Neuronal stem cell (in vitro differentiated cells): ENCODE data around the gene TBRG4.

ENCODE experiments used
- DNase-seq: peaks from one replicate; pipeline ENCODE4 v3.0.0-alpha.2; 2013; ENCODE audit warnings: low spot score
- H2AFZ ChIP-seq: one replicate; pipeline ENCODE4 v1.6.1; 2013; ENCODE audit warnings: mild to moderate bottlenecking, low read length, inconsistent platforms
- H2AK5ac ChIP-seq: 2 replicates; pipeline ENCODE4 v1.6.1; 2013; ENCODE audit warnings: low read depth, mild to moderate bottlenecking, inconsistent platforms, low read length, moderate library complexity, mixed read lengths
- H2BK120ac ChIP-seq: 2 replicates; pipeline ENCODE4 v1.6.1; 2013; ENCODE audit warnings: low read depth, mild to moderate bottlenecking, inconsistent platforms, low read length, moderate library complexity, mixed read lengths
- H2BK12ac ChIP-seq: one replicate; pipeline ENCODE4 v1.6.1; 2013; ENCODE audit warnings: low read length, inconsistent platforms
- H2BK15ac ChIP-seq: 2 replicates; pipeline ENCODE4 v1.6.1; 2013; ENCODE audit warnings: mild to moderate bottlenecking, low read length, inconsistent platforms, mixed read lengths
- H2BK5ac ChIP-seq: one replicate; pipeline ENCODE4 v1.6.1; 2013; ENCODE audit warnings: inconsistent platforms, mild to moderate bottlenecking, low read length, moderate library complexity
- H3K14ac ChIP-seq: one replicate; pipeline ENCODE4 v1.6.1; 2013; ENCODE audit warnings: low read length, inconsistent platforms
- H3K18ac ChIP-seq: 2 replicates; pipeline ENCODE4 v1.6.1; 2013; ENCODE audit warnings: low read length, inconsistent platforms
- H3K23ac ChIP-seq: 2 replicates; pipeline ENCODE4 v1.6.1; 2013; ENCODE audit warnings: low read depth, mild to moderate bottlenecking, mixed read lengths, low read length, inconsistent platforms; ENCODE audit not compliant: poor library complexity
- H3K27ac ChIP-seq: replicated peaks from 3 replicates; pipeline ENCODE4 v1.5.1; 2013; ENCODE audit warnings: low read length, inconsistent platforms
- H3K27me3 ChIP-seq, 3 experiments: 2 replicates each; pipeline ENCODE4 v1.6.1; 2013; ENCODE audit warnings: low read length in 3 of 3, mild to moderate bottlenecking in 2 of 3, inconsistent platforms in 1 of 3, low read depth in 1 of 3, mixed read lengths in 1 of 3, moderate library complexity in 1 of 3; ENCODE audit not compliant: control insufficient read depth in 3 of 3, insufficient read depth in 3 of 3
- H3K36me3 ChIP-seq, 2 donors: replicated peaks in 1 of 2; 2 replicates each; pipeline ENCODE4 v1.6.1; 2013; ENCODE audit warnings: low read length in 2 of 2; ENCODE audit not compliant: control insufficient read depth in 2 of 2, insufficient read depth in 2 of 2
- H3K4ac ChIP-seq: 2 replicates; pipeline ENCODE4 v1.6.1; 2013; ENCODE audit warnings: inconsistent platforms, mild to moderate bottlenecking, low read length, moderate library complexity
- H3K4me1 ChIP-seq, 2 donors: 1 replicate in 1 of 2; 2 replicates in 1 of 2; pipeline ENCODE4 v1.6.1; 2013; ENCODE audit warnings: low read length in 2 of 2, low read depth in 1 of 2; ENCODE audit not compliant: control insufficient read depth in 2 of 2, insufficient read depth in 1 of 2
- H3K4me2 ChIP-seq: one replicate; pipeline ENCODE4 v1.6.1; 2013; ENCODE audit warnings: mild to moderate bottlenecking, low read length, inconsistent platforms; ENCODE audit not compliant: insufficient read depth, poor library complexity, severe bottlenecking
- H3K4me3 ChIP-seq, 2 donors: 2 replicates each; pipeline ENCODE4 v1.5.1; 2013; ENCODE audit warnings: low read length in 2 of 2, mild to moderate bottlenecking in 2 of 2, inconsistent platforms in 1 of 2, moderate library complexity in 1 of 2
- H3K79me1 ChIP-seq: one replicate; pipeline ENCODE4 v1.6.1; 2013; ENCODE audit warnings: low read depth, mild to moderate bottlenecking, inconsistent platforms, low read length, moderate library complexity
- H3K9ac ChIP-seq: one replicate; pipeline ENCODE4 v1.6.1; 2013; ENCODE audit warnings: mild to moderate bottlenecking, low read depth, low read length, inconsistent platforms; ENCODE audit not compliant: poor library complexity
- H3K9me3 ChIP-seq, 2 donors: replicated peaks in 1 of 2; 2 replicates each; pipeline versions ENCODE3 to v1.6.1; 2013; ENCODE audit warnings: low read length in 2 of 2, mild to moderate bottlenecking in 2 of 2, inconsistent platforms in 1 of 2, low read depth in 1 of 2, mixed read lengths in 1 of 2, moderate library complexity in 1 of 2; ENCODE audit not compliant: control insufficient read depth in 2 of 2, insufficient read depth in 1 of 2
- H4K8ac ChIP-seq: one replicate; pipeline ENCODE4 v1.6.1; 2013; ENCODE audit warnings: low read depth, mild to moderate bottlenecking, inconsistent platforms, low read length, moderate library complexity
- H4K91ac ChIP-seq: one replicate; pipeline ENCODE4 v1.6.1; 2013; ENCODE audit warnings: low read length, low read depth, mild to moderate bottlenecking, inconsistent platforms; ENCODE audit not compliant: poor library complexity
- WGBS, 2 donors: extraction: QIAGEN DNeasy Blood & Tissue Kit; methylation state at CpG; one replicate each; pipeline ENCODE4 v1.1.7; 2013; ENCODE audit warnings: missing lambda C conversion rate in 2 of 2, mixed read lengths in 1 of 2; ENCODE audit not compliant: insufficient read length in 2 of 2, insufficient replicate concordance in 1 of 2; ENCODE audit errors: extremely low coverage in 2 of 2; 5-methylcytosine and 5-hydroxymethylcytosine counted together

TBRG4 gene

GRCh38 chr7:45130910-45131309 is 19.4 kb upstream of the TBRG4 start:
- Histone ChIP-seq H3K4ac (no peak overlapping the region), H2AFZ (no peak overlapping the region), H2BK12ac (no peak overlapping the region), H3K27me3 (peaks cover 0 to 19% (median 0%) of the 10 kb centered on the region in 3 experiments), H3K27ac (no peak overlapping the region), H2BK15ac (no peak overlapping the region), H3K23ac (no peak overlapping the region), H3K79me1 (peaks cover 2% of the 10 kb centered on the region), H4K91ac (no peak overlapping the region), H2BK120ac (no peak overlapping the region), H2AK5ac (peak overlapping the region; percentile 38), H3K36me3 (no peaks in the 10 kb centered on the region), H3K4me2 (no peak overlapping the region), H3K14ac (no peak overlapping the region), H3K4me1 (peaks cover 0 to 5% of the 10 kb centered on the region in 2 donors), H3K18ac (no peak overlapping the region), H2BK5ac (no peak overlapping the region), H3K9me3 (no peaks in the 10 kb centered on the region), H3K9ac (no peak overlapping the region), H3K4me3 (no peak overlapping the region), H4K8ac (no peak overlapping the region)
- no peak for DNase-seq
- no CpG with 5 or more reads among the region's 9 CpGs for WGBS, 2 donors

GRCh38 chr7:45129906-45130305 is 18.4 kb upstream of the TBRG4 start:
- peak overlapping the region; percentile 43 for H2BK120ac ChIP-seq
- H2BK15ac ChIP-seq = no peak overlapping the region
- H3K18ac ChIP-seq = peak overlapping the region; percentile 39
- H3K9ac ChIP-seq = no peak overlapping the region
- H3K27ac ChIP-seq = no peak overlapping the region
- H3K36me3 ChIP-seq = no peaks in the 10 kb centered on the region
- H3K23ac ChIP-seq = no peak overlapping the region
- H2BK5ac ChIP-seq = no peak overlapping the region
- no peak overlapping the region for H3K4me2 ChIP-seq
- H2BK12ac ChIP-seq = no peak overlapping the region
- H3K14ac ChIP-seq = no peak overlapping the region
- peak overlapping the region; percentile 74 for H2AK5ac ChIP-seq
- H4K8ac ChIP-seq = no peak overlapping the region
- H3K27me3 ChIP-seq = peaks cover 0 to 16% (median 0%) of the 10 kb centered on the region in 3 experiments
- H3K4me3 ChIP-seq = no peak overlapping the region
- H3K4ac ChIP-seq = no peak overlapping the region
- no CpG with 5 or more reads among the region's 12 CpGs for WGBS, 2 donors
- no peak for DNase-seq
- H4K91ac ChIP-seq = no peak overlapping the region
- H3K79me1 ChIP-seq = peaks cover 2% of the 10 kb centered on the region
- no peaks in the 10 kb centered on the region for H3K9me3 ChIP-seq
- H2AFZ ChIP-seq = no peak overlapping the region
- H3K4me1 ChIP-seq = peaks cover 0 to 5% of the 10 kb centered on the region in 2 donors

- H3K36me3 ChIP-seq = no peaks in the 10 kb centered on the region
- no peak overlapping the region for H3K4me2 ChIP-seq
- H2AFZ ChIP-seq = no peak overlapping the region
- no peak overlapping the region for H4K91ac ChIP-seq
- H3K9me3 ChIP-seq = no peaks in the 10 kb centered on the region
- peaks cover 2% of the 10 kb centered on the region for H3K79me1 ChIP-seq
- no CpG with 5 or more reads among the region's 15 CpGs for WGBS, 2 donors
- peak overlapping the region; percentile 40 for H2BK15ac ChIP-seq
- peak overlapping the region; percentile 27 for H3K18ac ChIP-seq
- no peak overlapping the region for H2BK120ac ChIP-seq
- no peak overlapping the region for H3K27ac ChIP-seq
- H3K23ac ChIP-seq = no peak overlapping the region
- H3K4me3 ChIP-seq = no peak overlapping the region
- H3K4me1 ChIP-seq = peaks cover 3 to 5% of the 10 kb centered on the region in 2 donors
- DNase-seq = no peak
- peak overlapping the region; percentile 63 for H3K9ac ChIP-seq
- no peak overlapping the region for H3K4ac ChIP-seq
- H3K27me3 ChIP-seq = peaks cover 0 to 13% (median 0%) of the 10 kb centered on the region in 3 experiments
- peak overlapping the region; percentile 74 for H2AK5ac ChIP-seq
- H4K8ac ChIP-seq = peak overlapping the region; percentile 72
- H2BK12ac ChIP-seq = no peak overlapping the region
- H2BK5ac ChIP-seq = peak overlapping the region; percentile 11
- no peak overlapping the region for H3K14ac ChIP-seq
These were observed 17.8 kb upstream of the TBRG4 start for GRCh38 chr7:45129181-45129800.

- WGBS, 2 donors = no CpG with 5 or more reads among the region's 6 CpGs
- Histone ChIP-seq H3K9ac (no peak overlapping the region), H3K23ac (no peak overlapping the region), H3K4me3 (no peak overlapping the region), H3K27ac (no peak overlapping the region), H3K9me3 (no peaks in the 10 kb centered on the region), H2BK5ac (no peak overlapping the region), H3K36me3 (no peaks in the 10 kb centered on the region), H2BK15ac (no peak overlapping the region), H2BK12ac (no peak overlapping the region), H3K18ac (no peak overlapping the region), H3K4me1 (peaks cover 5 to 9% of the 10 kb centered on the region in 2 donors), H2AK5ac (no peak overlapping the region), H4K91ac (no peak overlapping the region), H3K4ac (peak overlapping the region; percentile 76), H3K79me1 (peaks cover 2% of the 10 kb centered on the region), H3K14ac (no peak overlapping the region), H3K4me2 (no peak overlapping the region), H2AFZ (peak overlapping the region; percentile 73), H2BK120ac (no peak overlapping the region), H3K27me3 (peaks cover 0 to 15% (median 2%) of the 10 kb centered on the region in 3 experiments), H4K8ac (no peak overlapping the region)
- no peak for DNase-seq
These were observed 15.4 kb upstream of the TBRG4 start for GRCh38 chr7:45126920-45127319.
